Mesothelial cell of epicardium (in vitro differentiated cells): ENCODE results near the gene EML1. TPM values are rescaled to one million over a fixed set of nuclear protein-coding genes. Genes with fewer than 3 reads are reported as not detected.

Experiments
- DNase-seq, 2 experiments: peaks; one replicate each; pipeline ENCODE4 v3.0.0; 2021; ENCODE audit warnings: low spot score in 2 of 2; ENCODE audit not compliant: unreplicated experiment in 2 of 2
- H3K27ac Mint-ChIP-seq: 2 replicates; pipeline ENCODE4 v1.8.0; 2021; ENCODE audit warnings: mixed read lengths
- H3K27me3 Mint-ChIP-seq: 2 replicates; pipeline ENCODE4 v1.8.0; 2021; ENCODE audit warnings: low read depth, mixed read lengths
- H3K36me3 Mint-ChIP-seq: 2 replicates; pipeline ENCODE4 v1.8.0; 2021; ENCODE audit warnings: mixed read lengths
- H3K4me1 Mint-ChIP-seq: 2 replicates; pipeline ENCODE4 v1.8.0; 2021; ENCODE audit warnings: mixed read lengths
- H3K4me3 Mint-ChIP-seq: 2 replicates; pipeline ENCODE4 v1.8.0; 2021; ENCODE audit warnings: mild to moderate bottlenecking, moderate library complexity, mixed read lengths
- H3K9me3 Mint-ChIP-seq: 2 replicates; pipeline ENCODE4 v1.8.0; 2021; ENCODE audit warnings: mixed read lengths
- CTCF ChIP-seq: fragments of 200-600 bp; sonication (generic); IDR thresholded peaks from one replicate; pipeline ENCODE4 v1.5.0; 2021; ENCODE audit warnings: antibody characterized with exemption; ENCODE audit not compliant: unreplicated experiment
- total RNA-seq: library from RNA; stranded (reverse); gene quantifications from 3 replicates; pipeline ENCODE4 v1.2.1, GENCODE V29; 2021

The EML1 gene
- total RNA-seq, 1 donor from 2014 or later, result 18.9 TPM

GRCh38 chr14:99780690-99781089 lies 12.5 kb upstream of the EML1 start:
- Mint-ChIP-seq H3K9me3 (peaks cover 17% of the 10 kb centered on the region), H3K36me3 (peaks cover 3% of the 10 kb centered on the region), H3K27ac (no peak overlapping the region), H3K27me3 (peaks cover 33% of the 10 kb centered on the region), H3K4me3 (no peak overlapping the region), H3K4me1 (peaks cover 5% of the 10 kb centered on the region)
- DNase-seq, result no peak
- no peak for TF ChIP-seq CTCF

- Mint-ChIP-seq H3K4me3 (no peak overlapping the region), H3K9me3 (peaks cover 17% of the 10 kb centered on the region), H3K27me3 (peaks cover 36% of the 10 kb centered on the region), H3K4me1 (peaks cover 5% of the 10 kb centered on the region), H3K36me3 (peaks cover 3% of the 10 kb centered on the region), H3K27ac (no peak overlapping the region)
- no peak for TF ChIP-seq CTCF
- DNase-seq, result no peak
Observed at GRCh38 chr14:99781091-99781490, 12.1 kb upstream of the EML1 start.

- no peak for DNase-seq
- peaks cover 5% of the 10 kb centered on the region for H3K4me1 Mint-ChIP-seq
- H3K9me3 Mint-ChIP-seq, result peaks cover 17% of the 10 kb centered on the region
- H3K36me3 Mint-ChIP-seq, result peaks cover 3% of the 10 kb centered on the region
- peaks cover 36% of the 10 kb centered on the region for H3K27me3 Mint-ChIP-seq
- no peak for TF ChIP-seq CTCF
- H3K27ac Mint-ChIP-seq, result no peak overlapping the region
- H3K4me3 Mint-ChIP-seq, result no peak overlapping the region
Observed at GRCh38 chr14:99781853-99782610, 11.2 kb upstream of the EML1 start.

GRCh38 chr14:99784508-99784907 lies 8.7 kb upstream of the EML1 start:
- H3K4me3 Mint-ChIP-seq, result no peak overlapping the region
- peaks cover 29% of the 10 kb centered on the region for H3K27me3 Mint-ChIP-seq
- peaks cover 5% of the 10 kb centered on the region for H3K4me1 Mint-ChIP-seq
- no peak overlapping the region for H3K27ac Mint-ChIP-seq
- no peaks in the 10 kb centered on the region for H3K36me3 Mint-ChIP-seq
- peaks cover 2% of the 10 kb centered on the region for H3K9me3 Mint-ChIP-seq
- DNase-seq, result no peak
- TF ChIP-seq CTCF, result no peak

- no peak for TF ChIP-seq CTCF
- no peaks in the 10 kb centered on the region for H3K36me3 Mint-ChIP-seq
- H3K9me3 Mint-ChIP-seq, result no peaks in the 10 kb centered on the region
- peaks cover 32% of the 10 kb centered on the region for H3K27me3 Mint-ChIP-seq
- no peak for DNase-seq
- no peak overlapping the region for H3K4me3 Mint-ChIP-seq
- H3K4me1 Mint-ChIP-seq, result peaks cover 5% of the 10 kb centered on the region
- H3K27ac Mint-ChIP-seq, result no peak overlapping the region
Observed at GRCh38 chr14:99785426-99785825, 7.8 kb upstream of the EML1 start.
